ENCODE results near the gene GID4.
"Not testable (repeated sequence)": the region's sequence is repeated elsewhere in the genome, so short reads cannot be mapped to it uniquely, and the experiment has no call there.

DNA sequence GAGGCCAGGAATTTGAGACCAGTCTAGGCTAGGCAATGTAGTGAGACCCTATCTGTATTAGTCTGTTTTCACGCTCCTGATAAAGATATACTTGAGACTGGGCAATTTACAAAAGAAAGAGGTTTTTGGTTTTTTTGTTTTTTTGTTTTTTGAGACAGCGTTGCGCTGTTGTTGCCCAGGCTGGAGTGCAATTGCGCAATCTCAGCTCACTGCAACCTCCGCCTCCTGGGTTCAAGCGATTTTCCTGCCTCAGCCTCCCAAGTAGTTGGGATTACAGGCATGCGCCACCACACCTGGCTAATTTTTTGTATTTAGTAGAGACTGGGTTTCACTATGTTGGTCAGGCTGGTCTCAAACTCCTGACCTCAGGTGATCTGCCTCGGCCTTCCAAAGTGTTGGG is 43.3 kb upstream of the GID4 start:
- TF ChIP-seq, protein P1, sequence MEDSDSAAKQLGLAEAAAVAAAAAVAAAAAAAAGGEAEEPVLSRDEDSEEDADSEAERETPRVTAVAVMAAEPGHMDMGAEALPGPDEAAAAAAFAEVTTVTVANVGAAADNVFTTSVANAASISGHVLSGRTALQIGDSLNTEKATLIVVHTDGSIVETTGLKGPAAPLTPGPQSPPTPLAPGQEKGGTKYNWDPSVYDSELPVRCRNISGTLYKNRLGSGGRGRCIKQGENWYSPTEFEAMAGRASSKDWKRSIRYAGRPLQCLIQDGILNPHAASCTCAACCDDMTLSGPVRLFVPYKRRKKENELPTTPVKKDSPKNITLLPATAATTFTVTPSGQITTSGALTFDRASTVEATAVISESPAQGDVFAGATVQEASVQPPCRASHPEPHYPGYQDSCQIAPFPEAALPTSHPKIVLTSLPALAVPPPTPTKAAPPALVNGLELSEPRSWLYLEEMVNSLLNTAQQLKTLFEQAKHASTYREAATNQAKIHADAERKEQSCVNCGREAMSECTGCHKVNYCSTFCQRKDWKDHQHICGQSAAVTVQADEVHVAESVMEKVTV (CRISPR knock-in tag; IDR thresholded peaks at IDR 0.05) = not testable (repeated sequence)
- TF ChIP-seq U2AF2 (optimal IDR thresholded peaks at IDR 0.05; ENCODE audit: low read depth, low read length); RFX5 (IDR thresholded peaks at IDR 0.05; ENCODE audit: low read depth, low read length); NFE2L1 (tag; IDR thresholded peaks at IDR 0.05; ENCODE audit: borderline replicate concordance, low read depth); FOXP1 (CRISPR knock-in tag; IDR thresholded peaks at IDR 0.05); SMAD3 (CRISPR knock-in tag; conservative IDR thresholded peaks at IDR 0.05): not testable (repeated sequence)
- TF ChIP-seq, protein P2, sequence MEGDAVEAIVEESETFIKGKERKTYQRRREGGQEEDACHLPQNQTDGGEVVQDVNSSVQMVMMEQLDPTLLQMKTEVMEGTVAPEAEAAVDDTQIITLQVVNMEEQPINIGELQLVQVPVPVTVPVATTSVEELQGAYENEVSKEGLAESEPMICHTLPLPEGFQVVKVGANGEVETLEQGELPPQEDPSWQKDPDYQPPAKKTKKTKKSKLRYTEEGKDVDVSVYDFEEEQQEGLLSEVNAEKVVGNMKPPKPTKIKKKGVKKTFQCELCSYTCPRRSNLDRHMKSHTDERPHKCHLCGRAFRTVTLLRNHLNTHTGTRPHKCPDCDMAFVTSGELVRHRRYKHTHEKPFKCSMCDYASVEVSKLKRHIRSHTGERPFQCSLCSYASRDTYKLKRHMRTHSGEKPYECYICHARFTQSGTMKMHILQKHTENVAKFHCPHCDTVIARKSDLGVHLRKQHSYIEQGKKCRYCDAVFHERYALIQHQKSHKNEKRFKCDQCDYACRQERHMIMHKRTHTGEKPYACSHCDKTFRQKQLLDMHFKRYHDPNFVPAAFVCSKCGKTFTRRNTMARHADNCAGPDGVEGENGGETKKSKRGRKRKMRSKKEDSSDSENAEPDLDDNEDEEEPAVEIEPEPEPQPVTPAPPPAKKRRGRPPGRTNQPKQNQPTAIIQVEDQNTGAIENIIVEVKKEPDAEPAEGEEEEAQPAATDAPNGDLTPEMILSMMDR (IDR thresholded peaks at IDR 0.05 in 2 of 3, conservative IDR thresholded peaks at IDR 0.05 in 1 of 3; ENCODE audit: insufficient read depth in 2 of 3, low read depth in 1 of 3, low read length in 3 of 3) = not testable (repeated sequence)
- TF ChIP-seq, protein P3, sequence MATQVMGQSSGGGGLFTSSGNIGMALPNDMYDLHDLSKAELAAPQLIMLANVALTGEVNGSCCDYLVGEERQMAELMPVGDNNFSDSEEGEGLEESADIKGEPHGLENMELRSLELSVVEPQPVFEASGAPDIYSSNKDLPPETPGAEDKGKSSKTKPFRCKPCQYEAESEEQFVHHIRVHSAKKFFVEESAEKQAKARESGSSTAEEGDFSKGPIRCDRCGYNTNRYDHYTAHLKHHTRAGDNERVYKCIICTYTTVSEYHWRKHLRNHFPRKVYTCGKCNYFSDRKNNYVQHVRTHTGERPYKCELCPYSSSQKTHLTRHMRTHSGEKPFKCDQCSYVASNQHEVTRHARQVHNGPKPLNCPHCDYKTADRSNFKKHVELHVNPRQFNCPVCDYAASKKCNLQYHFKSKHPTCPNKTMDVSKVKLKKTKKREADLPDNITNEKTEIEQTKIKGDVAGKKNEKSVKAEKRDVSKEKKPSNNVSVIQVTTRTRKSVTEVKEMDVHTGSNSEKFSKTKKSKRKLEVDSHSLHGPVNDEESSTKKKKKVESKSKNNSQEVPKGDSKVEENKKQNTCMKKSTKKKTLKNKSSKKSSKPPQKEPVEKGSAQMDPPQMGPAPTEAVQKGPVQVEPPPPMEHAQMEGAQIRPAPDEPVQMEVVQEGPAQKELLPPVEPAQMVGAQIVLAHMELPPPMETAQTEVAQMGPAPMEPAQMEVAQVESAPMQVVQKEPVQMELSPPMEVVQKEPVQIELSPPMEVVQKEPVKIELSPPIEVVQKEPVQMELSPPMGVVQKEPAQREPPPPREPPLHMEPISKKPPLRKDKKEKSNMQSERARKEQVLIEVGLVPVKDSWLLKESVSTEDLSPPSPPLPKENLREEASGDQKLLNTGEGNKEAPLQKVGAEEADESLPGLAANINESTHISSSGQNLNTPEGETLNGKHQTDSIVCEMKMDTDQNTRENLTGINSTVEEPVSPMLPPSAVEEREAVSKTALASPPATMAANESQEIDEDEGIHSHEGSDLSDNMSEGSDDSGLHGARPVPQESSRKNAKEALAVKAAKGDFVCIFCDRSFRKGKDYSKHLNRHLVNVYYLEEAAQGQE (IDR thresholded peaks at IDR 0.05; ENCODE audit: borderline replicate concordance) = not testable (repeated sequence)
- TF ChIP-seq, protein P3 (CRISPR knock-in tag; IDR thresholded peaks at IDR 0.05; ENCODE audit: low read depth) = not testable (repeated sequence)
